HCT116 (cell line): ENCODE results near the gene NBPF12. TPM values are rescaled to one million over a fixed set of nuclear protein-coding genes. Genes with fewer than 3 reads are reported as not detected.
"Not testable (repeated sequence)": the region's sequence is repeated elsewhere in the genome, so short reads cannot be mapped to it uniquely, and the experiment has no call there.

Source experiments
- ATAC-seq: fragments of 200-7000 bp; cut with Tn5 transposase; 2 replicates; pipeline ENCODE4 v1.9.1; 2020; ENCODE audit warnings: mild to moderate bottlenecking, moderate library complexity
- BruUV-seq: library from RNA; stranded (reverse); fragments of 400-500 nt; replicated peaks from 2 replicates; lab custom pipeline; 2021; lab: Mats Ljungman, UMichigan
- CTCF ChIA-PET: fragments of 300-600 bp; sonication (Branson Sonifier 250); formaldehyde crosslinking; loops from one replicate; lab custom pipeline; 2021; ENCODE audit warnings: antibody characterized with exemption; lab: Charles Lee
- POLR2A ChIA-PET: fragments of 300-600, 350-600 bp; sonication (Branson Sonifier 250); formaldehyde crosslinking; loops from one replicate; lab custom pipeline; 2021; ENCODE audit warnings: antibody characterized with exemption; lab: Charles Lee
- RAD21 ChIA-PET, 2 experiments: fragments of 300-600 bp; sonication (Branson Sonifier 250); formaldehyde crosslinking; loops; one replicate each; lab custom pipeline; 2023; ENCODE audit warnings: low total read pairs in 2 of 2; ENCODE audit not compliant: uncharacterized antibody in 2 of 2, unreplicated experiment in 2 of 2, low non-redundant PET in 1 of 2; lab: Charles Lee
- DNase-seq: peaks from one replicate; pipeline ENCODE4 v3.0.0-alpha.2; 2010; ENCODE audit warnings: low read depth, low spot score
- H2AFZ ChIP-seq: fragments of 200-600 bp; shearing (Covaris generic), sonication (generic); 2 replicates; pipeline ENCODE4 v1.6.1; 2017; ENCODE audit warnings: low read depth, mixed run types, mixed read lengths, antibody characterized with exemption, low read length; ENCODE audit not compliant: poor library complexity, severe bottlenecking
- H3K27ac ChIP-seq: 2 replicates; pipeline ENCODE4 v1.5.1; 2012; ENCODE audit warnings: low read depth, low read length
- H3K27me3 ChIP-seq: fragments of 200-600 bp; sonication (generic); 2 replicates; pipeline ENCODE4 v1.6.1; 2016; ENCODE audit warnings: mixed run types, low read length, mixed read lengths; ENCODE audit not compliant: insufficient read depth
- H3K36me3 ChIP-seq, 2 experiments: fragments of 200-500 bp in 1 of 2; fragments of 200-600 bp in 1 of 2; sonication (Bioruptor generic) in 1 of 2; sonication (generic) in 1 of 2; 2 replicates each; pipeline versions ENCODE4 v1.5.1 to v1.6.1; 2014 to 2016; ENCODE audit warnings: low read length in 2 of 2, inconsistent platforms in 1 of 2, mixed read lengths in 1 of 2, mixed run types in 1 of 2; ENCODE audit not compliant: insufficient read depth in 2 of 2, control insufficient read depth in 1 of 2
- H3K4me1 ChIP-seq, 2 experiments: fragments of 200-600 bp in 1 of 2; sonication (generic) in 1 of 2; 2 replicates each; pipeline versions ENCODE4 v1.5.1 to v1.6.1; 2012 to 2017; ENCODE audit warnings: low read length in 2 of 2, inconsistent platforms in 1 of 2, mild to moderate bottlenecking in 1 of 2, mixed read lengths in 1 of 2, mixed run types in 1 of 2, moderate library complexity in 1 of 2; ENCODE audit not compliant: insufficient read depth in 2 of 2, control insufficient read depth in 1 of 2
- H3K4me2 ChIP-seq: fragments of 200-600 bp; sonication (generic); 2 replicates; pipeline ENCODE4 v1.6.1; 2017; ENCODE audit warnings: mixed run types, low read length, mixed read lengths
- H3K4me3 ChIP-seq, 2 experiments: fragments of 200-600 bp in 1 of 2; sonication (generic) in 1 of 2; replicated peaks in 1 of 2; 2 replicates each; pipeline ENCODE4 v1.5.1; 2011 to 2016; ENCODE audit warnings: low read length in 2 of 2, control low read depth in 1 of 2, low read depth in 1 of 2, mild to moderate bottlenecking in 1 of 2, mixed read lengths in 1 of 2, mixed run types in 1 of 2
- H3K79me2 ChIP-seq: fragments of 200-600 bp; sonication (generic); 2 replicates; pipeline ENCODE4 v1.6.1; 2017; ENCODE audit warnings: mild to moderate bottlenecking, mixed run types, low read length, moderate library complexity, mixed read lengths; ENCODE audit not compliant: insufficient read depth
- H3K9ac ChIP-seq: fragments of 200-600 bp; sonication (generic); 2 replicates; pipeline ENCODE4 v1.6.1; 2016; ENCODE audit warnings: low read length, mixed read lengths
- H3K9me2 ChIP-seq: fragments of 200-600 bp; sonication (generic), shearing (Covaris generic); 2 replicates; pipeline ENCODE4 v1.6.1; 2017; ENCODE audit warnings: mixed run types, mild to moderate bottlenecking, moderate library complexity; ENCODE audit not compliant: insufficient read depth
- H3K9me3 ChIP-seq, 2 experiments: fragments of 200-500 bp in 1 of 2; fragments of 200-600 bp in 1 of 2; sonication (Bioruptor generic) in 1 of 2; sonication (generic) in 1 of 2; 2 replicates each; pipeline ENCODE4 v1.6.1; 2014 to 2017; ENCODE audit warnings: low read length in 2 of 2, mixed read lengths in 2 of 2, inconsistent platforms in 1 of 2, low read depth in 1 of 2, mild to moderate bottlenecking in 1 of 2, mixed run types in 1 of 2, moderate library complexity in 1 of 2; ENCODE audit not compliant: control insufficient read depth in 1 of 2, insufficient read depth in 1 of 2
- H4K20me1 ChIP-seq: fragments of 200-600 bp; sonication (generic), shearing (Covaris generic); 2 replicates; pipeline ENCODE4 v1.6.1; 2017; ENCODE audit warnings: mixed run types, mild to moderate bottlenecking, moderate library complexity; ENCODE audit not compliant: insufficient read depth
- intact Hi-C: fragments of 100-400 bp; cut with micrococcal nuclease; formaldehyde crosslinking; loops from 2 replicates; pipeline ENCODE4 v1.10.0; 2022
- total RNA-seq: library from RNA; stranded (reverse); gene quantifications from one replicate; pipeline ENCODE4 v1.2.1, GENCODE V29; 2021; ENCODE audit not compliant: unreplicated experiment

NBPF12 gene
- total RNA-seq, 1 experiment from 2014 or later, result 12.1 TPM

DNA sequence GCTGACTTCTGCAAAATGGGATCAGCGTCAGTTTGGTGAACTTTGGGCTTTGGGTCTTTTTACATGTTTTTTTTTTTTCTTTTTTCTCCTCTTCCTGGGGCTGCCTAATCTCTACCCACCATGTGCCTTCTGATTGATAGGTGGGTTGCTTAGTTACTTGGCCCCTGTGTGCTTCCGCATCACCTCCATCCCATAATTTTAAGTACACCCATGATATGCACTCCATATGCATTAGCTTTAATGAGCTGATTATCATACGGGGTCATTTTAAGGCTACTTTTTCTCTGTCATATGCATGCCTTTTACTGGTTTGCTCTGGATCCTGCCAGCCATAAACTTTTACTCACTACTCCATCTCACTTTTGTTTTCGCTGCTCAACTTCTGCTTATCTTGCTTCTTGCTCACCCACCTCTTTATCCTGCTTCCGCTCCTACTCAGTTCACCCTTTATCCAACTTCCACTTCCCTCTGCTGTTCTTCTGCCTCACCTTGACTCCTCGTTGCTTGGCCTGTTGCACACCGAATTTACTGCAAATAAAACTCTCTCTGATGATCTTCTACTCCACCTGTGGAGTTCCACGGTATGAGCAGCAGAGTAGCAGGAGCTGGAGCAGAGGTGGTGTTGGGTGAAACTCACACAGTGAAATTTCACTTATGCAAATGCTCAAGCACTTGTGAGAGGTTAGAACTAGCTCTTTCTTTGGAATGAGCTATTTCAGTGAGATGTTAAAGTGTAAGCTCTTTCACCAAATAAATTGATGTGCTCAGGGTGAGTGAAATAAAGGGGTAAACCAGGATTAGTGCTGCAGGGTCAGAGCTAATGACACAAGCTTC, 3.5 kb upstream of the NBPF12 start:
- POLR2A ChIA-PET, intact Hi-C loops: not testable (repeated sequence)

DNA sequence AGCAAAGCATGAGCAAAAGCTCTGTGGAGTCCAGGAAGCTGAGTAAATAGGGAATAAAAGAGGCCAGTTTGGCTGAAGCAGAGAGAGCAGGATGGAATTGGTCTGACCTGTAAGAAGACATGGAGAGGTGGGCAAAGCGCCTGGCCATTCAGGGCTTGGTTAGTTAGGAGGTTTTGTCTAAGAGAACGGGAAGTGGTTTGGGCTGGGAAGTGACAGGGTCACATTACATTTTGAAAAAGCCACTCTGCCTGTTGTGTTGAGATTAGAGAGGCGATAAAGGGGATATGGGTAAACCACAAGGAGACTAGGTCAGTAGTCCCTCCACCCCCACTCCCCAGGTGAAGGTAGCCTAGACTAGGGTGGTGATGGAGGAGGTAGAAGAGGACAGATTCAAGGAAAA, 662 bp upstream of the NBPF12 start:
- intact Hi-C loops, H3K27ac ChIP-seq, H3K9me2 ChIP-seq, POLR2A ChIA-PET, H3K36me3 ChIP-seq, CTCF ChIA-PET, H3K27me3 ChIP-seq, BruUV-seq, H3K4me1 ChIP-seq, H3K79me2 ChIP-seq, H3K4me2 ChIP-seq, ATAC-seq, RAD21 ChIA-PET, DNase-seq, H3K9ac ChIP-seq, H4K20me1 ChIP-seq, H3K4me3 ChIP-seq, H3K9me3 ChIP-seq, H2AFZ ChIP-seq: not testable (repeated sequence)

More for the DNA sequence above, 3.5 kb upstream of the NBPF12 start:
- H3K4me2 ChIP-seq, H3K27me3 ChIP-seq, H2AFZ ChIP-seq, H3K27ac ChIP-seq, H4K20me1 ChIP-seq, BruUV-seq, H3K36me3 ChIP-seq, H3K9me2 ChIP-seq, RAD21 ChIA-PET, H3K79me2 ChIP-seq, ATAC-seq, DNase-seq, H3K4me3 ChIP-seq, CTCF ChIA-PET, H3K9me3 ChIP-seq, H3K9ac ChIP-seq, H3K4me1 ChIP-seq: not testable (repeated sequence)

- H3K27ac ChIP-seq, result peak overlapping the region; percentile 70
- H3K4me2 ChIP-seq, result peak overlapping the region; percentile 73
- H3K4me3 ChIP-seq, result peak overlapping the region; percentile 61 to 70
- H3K27me3 ChIP-seq, H3K79me2 ChIP-seq, POLR2A ChIA-PET, H3K9me2 ChIP-seq, CTCF ChIA-PET, H3K4me1 ChIP-seq, H3K9me3 ChIP-seq, H4K20me1 ChIP-seq, H2AFZ ChIP-seq, RAD21 ChIA-PET, H3K36me3 ChIP-seq, intact Hi-C loops, BruUV-seq, DNase-seq: not testable (repeated sequence)
- ATAC-seq, result peak; percentile 42
- peak overlapping the region; percentile 67 for H3K9ac ChIP-seq
Observed at GRCh38 chr1:146938927-146939786, 1.0 kb downstream of the NBPF12 start.

DNA sequence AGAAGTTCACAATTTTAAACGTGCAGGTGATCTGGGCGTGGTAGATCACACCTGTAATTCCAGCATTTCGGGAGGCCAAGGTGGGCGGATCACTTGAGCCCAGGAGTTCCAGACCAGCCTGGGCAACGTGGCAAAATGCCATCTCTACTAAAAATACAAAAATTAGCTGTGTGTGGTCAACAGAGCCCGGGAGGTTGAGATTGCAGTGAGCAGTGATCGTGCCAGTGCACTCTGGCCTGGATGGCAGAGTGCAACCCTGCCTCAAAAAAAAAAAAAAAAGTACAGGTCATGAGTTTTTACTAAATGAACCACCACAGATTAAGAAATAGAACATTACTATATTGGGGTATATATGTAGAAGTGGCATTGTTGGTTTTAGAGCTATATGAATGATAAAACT, 2.2 kb downstream of the NBPF12 start:
- BruUV-seq, H3K36me3 ChIP-seq, H3K9me2 ChIP-seq, POLR2A ChIA-PET, H3K27ac ChIP-seq, CTCF ChIA-PET, H2AFZ ChIP-seq, H3K4me1 ChIP-seq, intact Hi-C loops, DNase-seq, H4K20me1 ChIP-seq, H3K9ac ChIP-seq, ATAC-seq, H3K9me3 ChIP-seq, H3K4me2 ChIP-seq, H3K79me2 ChIP-seq, H3K4me3 ChIP-seq, RAD21 ChIA-PET, H3K27me3 ChIP-seq: not testable (repeated sequence)
